HG02938 (cell line): Measurements from ENCODE around the gene YIF1B.
A peak's percentile ranks its signal among the peaks of the same experiment; 100 is the strongest.
"Not testable (repeated sequence)": the region's sequence is repeated elsewhere in the genome, so short reads cannot be mapped to it uniquely, and the experiment has no call there.

Experiments
- ATAC-seq: cut with Tn5 transposase; IDR thresholded peaks from one replicate; pipeline ENCODE4 v1.9.1; 2021; ENCODE audit warnings: mild to moderate bottlenecking, moderate library complexity; ENCODE audit not compliant: unreplicated experiment

The YIF1B gene, protein sequence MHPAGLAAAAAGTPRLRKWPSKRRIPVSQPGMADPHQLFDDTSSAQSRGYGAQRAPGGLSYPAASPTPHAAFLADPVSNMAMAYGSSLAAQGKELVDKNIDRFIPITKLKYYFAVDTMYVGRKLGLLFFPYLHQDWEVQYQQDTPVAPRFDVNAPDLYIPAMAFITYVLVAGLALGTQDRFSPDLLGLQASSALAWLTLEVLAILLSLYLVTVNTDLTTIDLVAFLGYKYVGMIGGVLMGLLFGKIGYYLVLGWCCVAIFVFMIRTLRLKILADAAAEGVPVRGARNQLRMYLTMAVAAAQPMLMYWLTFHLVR

DNA sequence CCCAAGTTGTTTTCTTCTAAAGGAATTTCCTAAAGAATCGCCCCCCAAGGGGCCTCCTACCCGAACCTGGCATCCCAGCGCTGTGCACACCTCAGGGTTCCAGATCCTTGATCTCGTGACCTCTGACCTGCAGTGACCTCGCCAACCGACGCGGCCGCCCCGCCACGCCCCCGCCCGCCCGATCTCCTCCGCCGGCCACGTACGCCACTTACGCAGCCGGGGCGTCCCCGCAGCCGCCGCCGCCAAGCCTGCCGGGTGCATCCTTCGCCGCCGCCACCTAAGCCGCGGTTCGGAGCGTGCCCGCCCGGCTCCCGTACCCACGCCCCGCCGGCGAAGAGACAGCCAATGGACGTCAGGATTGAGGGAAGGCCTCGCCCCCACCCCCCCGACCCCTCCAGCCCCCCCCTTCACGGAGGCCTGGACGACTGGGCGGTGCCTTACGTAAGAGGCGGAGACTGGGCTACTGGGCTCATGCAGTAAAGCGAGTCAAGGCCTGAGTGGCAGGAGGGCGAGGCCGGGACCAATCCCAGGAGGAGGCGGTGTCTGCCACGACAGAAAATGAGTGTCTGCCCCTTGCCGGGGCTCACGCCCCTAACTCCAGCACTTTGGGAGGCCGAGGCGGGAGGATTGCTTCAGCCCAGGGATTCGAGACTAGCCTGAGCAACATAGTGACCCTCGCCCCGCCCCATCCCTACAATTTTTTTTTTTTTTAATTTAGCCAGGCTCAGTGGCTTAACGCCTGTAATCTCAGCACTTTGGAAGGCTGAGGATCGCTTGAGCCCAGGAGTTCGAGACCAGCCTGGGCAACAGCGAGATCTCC, at the start of gene YIF1B:
Gene YIF1B, minus strand, starts transcription at position 291 of the 820 bp plus-strand sequence. Its CDS starts 30 bp downstream, at position 261.
- peak; percentile 86 for ATAC-seq

DNA sequence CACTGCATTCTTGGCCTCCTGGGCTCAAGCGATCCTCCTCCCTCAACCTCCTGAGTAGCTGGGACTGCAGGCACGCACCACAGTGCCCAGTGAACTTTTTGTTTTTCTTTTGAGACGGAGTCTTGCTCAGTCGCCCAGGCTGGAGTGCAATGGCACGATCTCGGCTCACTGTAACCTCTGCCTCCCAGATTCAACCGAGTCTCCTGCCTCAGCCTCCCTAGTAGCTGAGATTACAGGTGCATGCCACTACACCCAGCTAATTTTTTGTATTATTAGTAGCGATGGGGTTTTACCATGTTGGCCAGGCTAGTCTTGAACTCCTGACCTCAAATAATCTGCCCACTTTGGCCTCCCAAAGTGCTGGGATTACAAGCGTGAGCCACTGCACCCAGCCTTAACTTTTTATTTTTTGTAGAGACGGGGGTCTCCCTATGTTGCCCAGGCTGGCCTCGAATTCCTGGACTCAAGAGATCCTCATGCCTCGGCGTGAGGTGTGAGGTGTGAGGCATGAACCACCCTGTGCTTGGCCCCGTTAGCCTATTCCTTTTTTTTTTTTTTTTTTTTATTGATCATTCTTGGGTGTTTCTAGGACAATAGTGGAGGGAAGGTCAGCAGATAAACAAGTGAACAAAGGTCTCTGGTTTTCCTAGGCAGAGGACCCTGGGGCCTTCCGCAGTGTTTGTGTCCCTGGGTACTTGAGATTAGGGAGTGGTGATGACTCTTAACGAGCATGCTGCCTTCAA, 47.4 kb upstream of the YIF1B start:
- ATAC-seq = not testable (repeated sequence)

DNA sequence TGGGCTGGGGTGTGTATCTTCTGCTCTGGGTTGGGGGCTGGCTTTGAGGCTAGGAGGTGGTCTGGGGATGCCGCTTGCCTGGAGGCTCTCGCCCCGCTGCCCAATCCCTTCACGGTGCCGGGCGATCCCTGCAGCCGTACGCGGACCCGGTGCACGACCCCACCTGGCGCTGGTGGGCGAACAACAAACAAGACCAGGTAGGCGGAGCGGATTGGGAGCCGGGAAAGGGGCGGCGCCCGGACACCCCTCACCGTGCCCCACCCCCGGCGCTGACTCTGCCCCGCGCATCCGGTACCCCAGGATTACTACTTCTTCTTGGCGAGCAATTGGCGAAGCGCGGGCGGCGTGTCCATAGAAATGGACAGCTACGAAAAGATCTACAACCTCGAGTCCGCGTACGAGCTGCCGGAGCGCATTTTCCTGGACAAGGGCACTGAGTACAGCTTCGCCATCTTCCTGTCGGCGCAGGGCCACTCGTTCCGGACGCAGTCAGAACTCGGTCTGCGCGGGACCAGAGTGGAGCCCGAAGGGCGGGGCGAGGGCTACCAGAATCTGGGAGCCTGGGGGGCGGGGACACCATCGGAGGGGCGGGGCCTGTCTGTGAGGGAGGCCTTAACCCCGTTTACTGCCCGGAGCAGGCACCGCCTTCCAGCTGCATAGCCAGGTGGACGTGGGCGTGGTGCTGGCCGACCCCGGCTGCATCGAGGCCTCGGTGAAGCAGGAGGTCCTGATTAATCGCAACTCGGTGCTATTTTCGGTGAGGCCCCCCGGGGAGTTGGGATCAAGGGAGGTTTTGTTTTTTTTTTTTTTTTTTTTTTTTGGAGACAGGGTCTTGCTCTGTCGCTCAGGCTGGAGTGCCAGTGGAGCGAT, 46.6 kb upstream of the YIF1B start:
- no peak for ATAC-seq

DNA sequence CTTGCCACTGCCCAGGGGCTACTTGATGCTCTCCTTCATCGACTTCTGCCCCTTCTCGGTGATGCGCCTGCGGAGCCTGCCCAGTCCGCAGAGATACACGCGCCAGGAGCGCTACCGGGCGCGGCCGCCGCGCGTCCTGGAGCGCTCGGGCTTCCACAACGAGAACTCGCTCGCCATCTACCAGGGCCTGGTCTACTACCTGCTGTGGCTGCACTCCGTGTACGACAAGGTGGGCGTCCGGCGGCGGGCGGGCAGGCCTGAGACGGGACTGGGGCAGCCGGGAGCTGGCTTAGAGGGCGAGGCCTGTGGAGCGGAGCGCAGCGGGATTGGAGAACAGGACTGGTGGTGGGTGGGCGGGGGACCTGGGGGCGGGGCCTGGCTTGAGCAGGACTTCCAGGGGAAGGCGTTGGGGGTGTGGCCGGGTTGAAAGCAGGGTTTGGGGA, 45.9 kb upstream of the YIF1B start:
- no peak for ATAC-seq

DNA sequence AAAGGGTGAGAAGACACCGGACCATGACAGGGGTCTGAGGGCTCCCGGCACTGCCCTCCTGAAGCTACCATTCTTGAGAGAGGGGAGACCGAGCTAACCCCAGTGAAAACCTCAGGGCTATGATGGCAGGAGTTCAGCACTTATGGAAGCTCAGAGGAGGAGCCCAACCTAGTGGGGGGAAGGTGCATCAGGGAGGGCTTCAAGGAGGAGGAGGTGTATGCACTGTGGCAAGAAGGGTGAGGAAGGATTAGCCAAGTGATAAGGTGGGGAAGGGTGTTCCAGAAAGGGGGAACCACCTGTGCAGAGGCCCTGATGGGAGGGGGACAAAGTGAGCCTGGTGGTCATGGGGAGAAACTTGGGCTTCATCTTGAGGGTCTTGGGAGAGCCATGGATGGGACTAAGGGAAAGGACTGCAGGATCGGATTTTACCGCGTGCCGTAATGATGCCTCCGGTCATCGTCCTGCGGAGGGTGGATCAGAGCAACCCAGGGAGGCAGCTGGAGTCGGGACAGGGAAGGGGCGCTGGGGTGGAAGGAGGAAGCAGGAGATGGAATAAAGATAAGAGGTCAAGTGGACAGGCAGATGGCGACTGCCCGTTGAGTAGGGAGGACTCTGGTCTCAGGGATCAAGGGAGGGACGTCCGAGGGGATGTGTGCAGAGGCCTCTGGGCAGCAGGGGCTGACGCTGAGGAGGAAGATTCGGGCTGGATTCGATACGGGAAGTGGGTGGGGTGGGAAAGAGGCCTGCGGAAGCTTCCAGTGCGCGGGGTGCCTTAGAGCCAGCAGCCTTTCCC, 45.3 kb upstream of the YIF1B start:
- no peak for ATAC-seq

DNA sequence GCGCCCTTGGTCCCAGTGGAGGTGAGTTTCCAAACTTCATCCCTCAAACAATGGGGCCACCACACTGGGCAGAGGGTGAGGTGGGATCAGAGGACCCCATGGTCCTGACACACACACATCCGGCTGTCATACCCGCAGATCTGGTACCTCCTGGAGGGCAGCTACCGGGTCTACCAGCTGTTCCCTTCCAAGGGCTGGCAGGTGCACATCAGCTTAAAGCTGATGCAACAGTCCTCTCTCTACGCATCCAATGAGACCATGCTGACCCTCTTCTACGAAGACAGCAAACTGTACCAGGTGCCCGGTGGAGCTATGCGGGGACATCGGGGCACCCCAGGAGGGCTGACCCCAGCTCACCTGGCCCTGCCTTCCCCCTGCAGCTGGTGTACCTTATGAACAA, 44.6 kb upstream of the YIF1B start:
- no peak for ATAC-seq

DNA sequence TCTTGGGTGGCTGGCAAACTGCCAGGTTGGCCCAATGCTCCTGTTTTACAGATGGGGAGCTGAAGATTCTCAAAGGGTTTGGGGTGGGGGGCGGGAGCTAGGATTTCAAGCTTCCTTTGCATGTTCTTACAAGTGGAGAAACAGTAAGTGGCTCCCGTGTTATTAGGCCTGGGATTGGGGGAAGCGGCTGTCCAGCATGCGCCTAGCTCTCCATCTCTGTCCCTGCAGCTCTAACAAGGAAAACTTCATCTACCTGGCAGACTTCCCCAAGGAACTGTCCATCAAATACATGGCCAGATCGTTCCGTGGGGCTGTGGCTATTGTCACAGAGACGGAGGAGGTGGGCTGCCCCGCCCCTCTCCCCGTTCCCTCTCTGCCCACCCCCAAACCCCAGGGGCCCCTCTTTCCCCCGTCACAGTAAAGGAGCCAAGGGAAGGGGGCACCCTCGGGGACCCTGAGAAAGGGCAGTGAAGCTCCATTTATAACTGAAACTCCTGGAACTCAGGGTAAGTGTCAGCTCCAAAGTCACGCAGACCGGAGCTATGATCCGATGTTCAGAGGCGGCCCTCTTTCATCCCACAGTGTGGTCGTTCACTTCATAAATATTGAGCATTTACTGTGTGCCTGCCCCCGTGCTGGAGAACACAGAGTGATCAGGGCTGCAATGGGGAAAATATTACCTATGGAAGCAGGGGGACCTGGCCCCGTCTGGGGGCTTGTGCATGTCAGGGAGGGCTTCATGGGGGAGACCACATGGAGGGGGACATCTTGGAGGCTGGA, 43.7 kb upstream of the YIF1B start:
- no peak for ATAC-seq

DNA sequence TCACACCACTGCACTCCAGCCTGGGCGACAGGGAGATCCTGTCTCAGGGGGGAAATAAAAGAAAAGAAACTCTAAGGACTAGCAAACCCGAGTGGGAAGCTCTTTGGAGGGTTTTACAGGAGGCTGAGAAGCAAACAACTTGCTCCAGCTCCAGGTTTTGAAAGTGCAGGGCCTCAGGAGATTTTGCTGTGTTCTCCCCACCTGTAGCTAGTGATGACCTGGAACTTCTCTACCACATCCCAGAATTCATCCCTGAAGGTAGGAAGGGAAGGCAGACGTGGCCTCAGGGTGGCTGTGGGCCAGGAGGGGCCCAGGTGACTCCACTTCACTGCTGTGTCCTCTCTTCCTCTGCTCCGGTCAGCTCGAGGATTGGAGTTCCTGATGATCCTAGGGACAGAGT, 42.3 kb upstream of the YIF1B start:
- no peak for ATAC-seq

DNA sequence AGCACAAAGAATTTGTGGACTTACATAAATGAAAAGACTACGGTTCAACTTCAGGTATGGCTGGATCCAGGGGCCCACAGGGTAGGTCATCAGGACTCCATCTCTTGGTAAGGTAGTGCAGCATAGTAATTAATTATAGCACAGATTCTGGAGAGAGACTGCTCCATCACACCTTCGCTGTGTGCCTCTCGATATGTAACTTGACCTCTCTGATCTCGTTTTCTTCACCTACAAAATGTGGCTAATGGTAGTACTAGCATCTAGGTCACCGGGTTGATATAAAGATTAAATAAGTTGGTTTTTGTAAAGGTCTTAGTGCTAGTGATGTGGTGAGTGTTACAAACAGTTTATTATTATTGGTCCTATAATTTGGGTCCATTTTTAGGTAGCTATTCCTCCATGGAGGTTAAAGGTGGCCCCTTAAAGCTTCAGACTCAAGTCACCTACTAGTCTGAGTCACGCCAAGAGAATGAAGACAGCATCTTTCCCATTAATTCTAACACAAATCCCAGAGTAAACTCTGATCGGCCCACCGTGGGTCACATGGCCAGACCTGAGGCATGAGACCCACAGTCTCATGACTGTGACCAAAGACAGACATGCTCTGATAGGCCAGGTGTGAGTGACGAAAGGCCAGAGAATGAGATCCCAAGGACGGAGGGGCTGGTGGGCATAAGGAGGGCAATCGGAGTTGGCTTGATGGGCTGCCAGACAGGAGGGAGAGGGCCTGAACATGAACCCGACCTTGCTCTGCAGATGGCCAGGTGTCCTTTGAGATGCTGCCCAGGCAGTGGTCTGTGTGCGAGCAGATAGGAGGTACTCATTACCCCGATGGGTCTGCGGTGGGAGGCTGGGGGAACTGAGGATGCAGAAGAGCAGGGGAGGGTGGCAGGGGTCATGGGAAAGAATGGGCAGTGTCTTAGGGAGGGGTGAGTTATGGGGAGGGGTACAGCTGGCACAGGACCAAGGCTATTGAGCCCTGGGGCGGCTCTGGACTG, 40.3 kb upstream of the YIF1B start:
- ATAC-seq = no peak

DNA sequence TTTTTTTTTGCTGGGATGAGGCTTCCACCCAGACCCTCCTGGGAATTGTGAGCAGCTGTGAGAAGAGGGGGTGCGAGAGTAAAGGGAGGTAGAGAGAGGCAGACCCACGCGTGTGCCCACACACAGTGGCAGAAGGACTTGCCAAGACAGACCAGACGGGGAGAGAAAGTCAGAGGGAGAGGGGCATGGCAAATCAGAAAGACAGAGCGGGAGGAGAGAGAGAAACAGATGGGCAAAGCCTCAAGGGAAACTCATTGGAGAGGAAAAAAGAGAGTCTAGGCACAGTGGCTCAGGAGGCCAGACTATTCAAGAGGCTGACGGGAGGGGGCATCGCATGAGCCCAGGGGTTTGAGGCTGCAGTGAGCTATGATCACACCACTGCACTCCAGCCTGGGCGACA, 36.9 kb upstream of the YIF1B start:
- ATAC-seq = no peak

DNA sequence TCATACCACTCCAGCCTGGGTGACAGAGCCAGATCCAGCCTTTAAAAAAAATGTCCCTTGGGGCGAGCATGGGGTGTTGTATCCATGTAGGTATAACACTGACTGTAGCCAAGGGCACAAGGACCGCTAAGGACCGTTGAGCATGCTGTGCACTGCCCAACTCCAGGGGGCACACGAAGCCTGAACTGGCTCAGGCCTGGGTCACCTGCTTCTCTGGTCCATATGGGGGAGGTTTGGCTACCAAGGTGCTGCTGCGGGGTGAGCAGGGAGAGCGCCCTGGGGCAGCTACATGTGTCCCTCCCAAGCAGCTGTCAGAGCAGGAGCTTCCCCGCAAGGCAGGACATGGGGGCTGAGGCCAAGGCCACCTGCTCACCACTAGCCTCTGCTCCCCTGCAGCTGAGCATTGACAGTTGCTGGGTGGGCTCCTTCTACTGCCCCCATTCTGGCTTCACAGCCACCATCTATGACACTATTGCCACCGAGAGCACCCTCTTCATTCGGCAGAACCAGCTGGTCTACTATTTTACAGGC, 36.2 kb upstream of the YIF1B start:
- no peak for ATAC-seq

DNA sequence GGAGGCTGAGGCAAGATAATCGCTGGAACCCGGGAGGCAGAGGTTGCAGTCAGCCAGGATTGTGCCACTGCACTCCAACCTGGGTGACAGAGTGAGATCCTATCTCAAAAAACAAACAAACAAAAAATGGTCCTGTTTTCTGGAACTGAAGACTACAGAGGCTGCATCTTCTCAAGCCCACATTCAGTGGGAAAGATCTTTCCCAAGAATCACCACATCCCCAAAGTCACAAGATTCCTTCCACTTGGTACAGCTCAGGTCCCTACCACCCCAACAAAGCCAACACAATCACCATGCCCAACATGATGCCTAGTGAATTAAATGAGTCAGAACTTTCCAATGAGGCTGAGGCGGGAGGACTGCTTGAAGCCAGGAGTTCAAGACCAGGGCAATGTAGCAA, 35.1 kb upstream of the YIF1B start:
- ATAC-seq = no peak

DNA sequence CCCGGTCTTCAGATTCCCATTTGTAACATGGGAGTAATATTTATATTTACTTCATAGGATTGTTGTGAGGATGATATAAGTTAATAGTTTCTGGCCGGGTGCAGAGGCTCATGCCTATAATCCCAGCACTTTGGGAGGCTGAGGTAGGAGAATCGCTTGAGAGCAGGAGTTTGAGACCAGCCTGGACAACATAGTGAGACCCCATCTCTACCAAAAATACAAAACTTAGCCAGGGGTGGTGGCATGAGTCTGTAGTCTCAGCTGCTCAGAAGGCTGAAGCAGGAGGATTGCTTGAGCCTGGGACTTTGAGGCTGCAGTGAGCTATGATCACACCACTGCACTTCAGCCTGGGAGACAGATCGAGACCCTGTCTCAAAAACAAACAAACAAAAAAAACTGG, 31.1 kb upstream of the YIF1B start:
- ATAC-seq = no peak

DNA sequence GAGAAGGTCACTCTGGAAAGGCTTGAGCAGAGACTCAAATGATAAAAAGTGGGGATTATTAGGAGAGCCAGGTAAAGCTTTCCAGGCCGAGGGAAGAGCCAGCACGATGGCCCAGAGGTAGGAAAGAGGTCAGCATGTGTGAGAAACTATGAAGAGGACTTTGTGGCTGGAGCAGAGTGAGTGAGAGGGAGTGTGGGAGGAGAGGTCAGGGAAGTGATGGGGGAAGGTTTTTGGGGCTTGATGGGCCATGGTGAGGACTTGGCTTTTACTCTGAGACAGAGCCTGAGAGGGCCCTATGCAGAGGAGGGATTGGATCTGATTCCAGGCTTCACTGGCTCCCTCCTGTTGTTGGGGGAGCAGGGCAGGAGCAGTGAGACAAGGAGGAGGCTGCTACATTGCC, 25.2 kb upstream of the YIF1B start:
- ATAC-seq = no peak

DNA sequence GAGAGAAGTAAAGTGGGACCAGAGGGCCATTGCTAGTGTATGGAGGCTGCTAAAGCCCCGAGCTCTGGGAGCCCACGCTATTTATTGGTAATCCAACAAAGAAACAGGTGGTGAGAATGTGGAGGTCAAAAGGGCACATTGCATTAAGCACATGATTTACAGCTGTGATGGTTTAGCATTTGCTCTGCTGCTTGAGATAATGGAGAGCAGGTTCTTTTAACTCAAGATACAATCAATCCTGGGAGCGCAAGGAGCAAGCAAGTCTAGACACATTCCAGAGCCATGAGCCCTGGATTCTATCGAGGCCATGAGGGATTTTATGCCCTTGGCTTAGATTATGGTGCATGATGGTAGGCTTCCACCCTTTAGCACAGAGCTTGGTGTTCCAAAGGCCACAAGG, 23.3 kb upstream of the YIF1B start:
- not testable (repeated sequence) for ATAC-seq

DNA sequence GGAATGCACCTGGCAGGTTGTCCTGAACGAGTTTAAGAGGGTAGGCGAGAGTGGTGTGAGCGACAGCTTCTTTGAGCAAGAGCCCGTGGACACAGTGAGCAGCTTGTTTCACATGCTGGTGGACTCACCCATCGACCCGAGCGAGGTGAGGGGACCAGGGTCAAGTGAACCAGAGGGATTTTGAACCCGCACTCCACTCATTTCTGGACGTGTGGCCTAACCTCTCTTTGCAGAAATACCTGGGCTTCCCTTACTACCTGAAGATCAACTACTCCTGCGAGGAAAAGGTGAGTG, 21.6 kb upstream of the YIF1B start:
- no peak for ATAC-seq

DNA sequence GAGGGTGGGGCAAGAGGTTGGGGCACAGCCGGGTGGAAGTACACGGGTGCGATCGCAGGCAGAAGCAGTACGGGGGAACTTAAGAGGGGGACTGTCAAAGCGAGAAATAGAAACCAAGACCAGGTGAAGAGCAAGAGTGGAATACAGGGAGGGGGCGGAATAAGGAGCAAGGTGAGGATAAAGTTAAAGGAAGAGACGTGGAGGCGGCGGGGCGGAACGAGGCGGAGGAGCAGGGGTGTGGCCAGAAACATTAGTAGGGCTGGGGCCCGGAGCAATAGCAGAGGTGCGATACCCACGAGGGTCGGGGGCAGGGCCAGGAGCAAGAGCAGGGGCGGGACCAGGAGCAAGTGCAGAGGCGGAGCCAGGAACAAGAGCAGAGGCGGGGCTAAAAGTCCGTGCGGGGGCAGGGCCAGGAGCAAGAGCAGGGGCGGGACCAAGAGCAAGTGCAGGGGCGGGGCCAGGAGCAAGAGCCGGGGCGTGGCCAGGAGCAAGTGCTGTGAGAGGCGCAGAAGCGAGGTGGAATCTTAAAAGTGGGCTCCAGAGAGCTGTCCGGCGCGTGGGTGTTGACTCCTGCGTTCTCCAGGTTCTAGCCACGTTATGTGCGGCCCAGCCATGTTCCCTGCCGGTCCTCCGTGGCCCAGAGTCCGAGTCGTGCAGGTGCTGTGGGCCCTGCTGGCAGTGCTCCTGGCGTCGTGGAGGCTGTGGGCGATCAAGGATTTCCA, 21.1 kb upstream of the YIF1B start:
- peak; percentile 48 for ATAC-seq
